GM12875 (cell line): Measurements from ENCODE around the gene ZNF655.
"Not testable (repeated sequence)": the region's sequence is repeated elsewhere in the genome, so short reads cannot be mapped to it uniquely, and the experiment has no call there.

ENCODE experiments used
- H3K4me3 ChIP-seq: one replicate; pipeline ENCODE4 v1.5.1; 2011; ENCODE audit warnings: low read depth, low read length, control low read depth
- TF ChIP-seq, protein P1 (sequence below): IDR thresholded peaks from 2 replicates; pipeline ENCODE4 v1.5.1; 2011; ENCODE audit warnings: low read depth, mild to moderate bottlenecking, control low read depth, inconsistent platforms, low read length, moderate library complexity, borderline replicate concordance; ENCODE audit not compliant: insufficient read depth

The ZNF655 gene

DNA sequence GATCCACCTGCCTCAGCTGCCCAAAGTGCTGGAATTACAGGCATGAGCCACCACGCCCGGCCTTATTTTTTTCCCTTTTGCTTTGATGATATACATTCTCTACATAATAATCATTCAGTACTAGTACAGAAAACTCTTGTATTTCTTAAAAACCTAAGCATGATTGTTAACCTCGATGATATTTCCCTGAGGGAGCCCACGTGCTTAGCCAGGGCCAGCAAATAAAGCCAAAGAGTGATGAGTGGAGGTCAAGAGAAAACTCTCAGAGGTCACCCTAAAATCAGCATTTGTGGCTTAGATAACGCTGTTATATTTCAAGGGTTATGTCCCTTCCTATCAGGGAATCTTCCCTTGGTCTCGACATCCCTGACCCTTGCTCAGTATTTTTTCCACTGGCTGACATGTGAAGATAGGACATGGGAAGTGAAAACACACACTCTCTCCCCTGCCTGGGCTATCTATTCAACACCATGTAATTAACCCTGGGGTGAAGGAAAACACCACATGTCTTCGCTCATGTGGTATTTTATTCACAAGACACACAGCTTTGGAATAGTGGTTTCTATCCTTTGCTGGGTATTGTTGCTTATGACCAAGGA lies 19.1 kb upstream of the ZNF655 start:
- TF ChIP-seq, protein P1, sequence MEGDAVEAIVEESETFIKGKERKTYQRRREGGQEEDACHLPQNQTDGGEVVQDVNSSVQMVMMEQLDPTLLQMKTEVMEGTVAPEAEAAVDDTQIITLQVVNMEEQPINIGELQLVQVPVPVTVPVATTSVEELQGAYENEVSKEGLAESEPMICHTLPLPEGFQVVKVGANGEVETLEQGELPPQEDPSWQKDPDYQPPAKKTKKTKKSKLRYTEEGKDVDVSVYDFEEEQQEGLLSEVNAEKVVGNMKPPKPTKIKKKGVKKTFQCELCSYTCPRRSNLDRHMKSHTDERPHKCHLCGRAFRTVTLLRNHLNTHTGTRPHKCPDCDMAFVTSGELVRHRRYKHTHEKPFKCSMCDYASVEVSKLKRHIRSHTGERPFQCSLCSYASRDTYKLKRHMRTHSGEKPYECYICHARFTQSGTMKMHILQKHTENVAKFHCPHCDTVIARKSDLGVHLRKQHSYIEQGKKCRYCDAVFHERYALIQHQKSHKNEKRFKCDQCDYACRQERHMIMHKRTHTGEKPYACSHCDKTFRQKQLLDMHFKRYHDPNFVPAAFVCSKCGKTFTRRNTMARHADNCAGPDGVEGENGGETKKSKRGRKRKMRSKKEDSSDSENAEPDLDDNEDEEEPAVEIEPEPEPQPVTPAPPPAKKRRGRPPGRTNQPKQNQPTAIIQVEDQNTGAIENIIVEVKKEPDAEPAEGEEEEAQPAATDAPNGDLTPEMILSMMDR = no peak
- H3K4me3 ChIP-seq = no peak overlapping the region

DNA sequence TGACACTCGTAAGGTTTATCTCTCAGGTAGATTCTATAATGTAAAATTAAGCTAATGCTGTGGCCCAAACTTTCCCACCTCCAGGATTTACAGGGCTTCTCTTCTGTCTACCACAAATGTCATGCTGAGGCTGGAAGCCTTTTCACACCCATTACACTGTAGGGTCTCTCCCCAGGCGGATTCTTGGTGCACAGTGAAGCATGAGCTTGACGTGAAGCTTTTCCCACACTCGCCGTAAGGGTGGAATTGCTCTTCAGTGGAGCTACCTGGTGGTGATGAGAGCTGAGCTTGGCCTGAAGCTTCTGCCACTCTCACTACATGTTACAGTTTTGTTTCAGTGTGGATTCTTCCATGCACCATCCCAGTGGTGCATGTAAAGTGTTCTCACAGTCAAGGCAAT lies 17.9 kb upstream of the ZNF655 start:
- H3K4me3 ChIP-seq = no peak overlapping the region

DNA sequence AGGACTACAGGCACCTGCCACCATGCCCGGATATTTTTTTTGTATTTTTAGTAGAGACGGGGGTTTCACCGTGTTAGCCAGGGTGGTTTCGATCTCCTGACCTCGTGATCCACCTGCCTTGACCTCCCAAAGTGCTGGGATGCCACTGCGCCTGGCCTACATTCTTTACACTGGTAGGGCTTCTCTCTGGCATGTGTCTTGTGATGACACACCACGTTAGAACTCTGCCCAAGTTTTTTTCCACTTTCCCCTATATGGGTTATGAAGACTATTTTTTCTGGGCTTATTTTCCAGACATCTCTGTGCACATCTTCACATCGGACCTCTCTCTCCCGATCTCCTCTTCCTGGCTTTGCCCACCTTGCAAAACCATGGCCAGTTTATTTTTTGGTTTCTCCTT lies 17.2 kb upstream of the ZNF655 start:
- TF ChIP-seq, protein P1 = no peak
- no peak overlapping the region for H3K4me3 ChIP-seq

More for the DNA sequence above, 17.9 kb upstream of the ZNF655 start:
- TF ChIP-seq, protein P1 = no peak

DNA sequence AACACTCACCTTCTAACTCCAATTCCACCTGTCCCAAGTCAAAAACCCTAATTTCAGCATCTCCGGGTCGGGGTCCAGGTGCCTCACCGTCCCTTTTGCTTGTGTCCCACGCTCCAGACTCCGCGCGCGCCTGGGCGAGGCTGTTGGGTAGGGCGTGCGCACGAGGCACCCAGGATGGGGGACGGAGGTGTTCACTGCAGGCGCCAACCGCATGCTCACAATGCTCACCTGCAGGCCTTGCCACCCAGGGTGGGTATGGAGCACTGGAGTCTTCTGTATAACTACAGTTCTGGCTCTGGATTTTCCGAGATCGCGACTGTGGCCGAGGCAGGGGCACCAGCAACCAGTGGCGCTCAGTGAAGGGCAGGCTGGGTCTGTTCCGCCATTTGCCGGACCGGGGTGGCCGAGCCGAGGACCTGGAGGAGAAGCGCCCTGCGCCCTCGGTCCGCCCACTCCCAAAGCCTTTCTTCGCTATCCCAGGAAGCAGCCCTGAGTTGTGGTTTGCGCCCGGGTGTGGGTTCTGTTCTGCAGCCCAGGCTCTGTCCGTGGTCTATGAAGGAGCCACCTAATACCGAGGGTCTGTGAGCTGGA lies 15.3 kb upstream of the ZNF655 start:
- TF ChIP-seq, protein P1 = no peak
- H3K4me3 ChIP-seq = no peak overlapping the region

DNA sequence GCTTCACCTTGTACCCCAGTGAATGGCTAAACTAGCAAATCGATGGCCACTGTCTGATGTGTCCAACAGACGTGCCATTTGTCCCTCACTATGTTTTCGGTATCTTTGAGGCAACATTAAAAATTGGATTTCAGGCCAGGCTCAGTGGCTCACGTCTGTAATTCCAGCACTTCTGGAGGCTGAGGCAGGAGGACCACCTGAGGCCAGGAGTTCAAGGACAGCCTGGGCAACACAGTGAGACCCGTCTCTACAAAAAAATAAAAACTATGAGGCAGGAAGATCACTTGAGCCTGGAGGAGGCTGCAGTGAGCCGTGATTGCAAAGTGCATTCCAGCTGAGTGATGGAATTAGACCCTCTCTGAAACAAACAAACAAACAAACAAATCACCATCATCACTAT lies 14.5 kb upstream of the ZNF655 start:
- TF ChIP-seq, protein P1 = no peak
- H3K4me3 ChIP-seq = no peak overlapping the region

DNA sequence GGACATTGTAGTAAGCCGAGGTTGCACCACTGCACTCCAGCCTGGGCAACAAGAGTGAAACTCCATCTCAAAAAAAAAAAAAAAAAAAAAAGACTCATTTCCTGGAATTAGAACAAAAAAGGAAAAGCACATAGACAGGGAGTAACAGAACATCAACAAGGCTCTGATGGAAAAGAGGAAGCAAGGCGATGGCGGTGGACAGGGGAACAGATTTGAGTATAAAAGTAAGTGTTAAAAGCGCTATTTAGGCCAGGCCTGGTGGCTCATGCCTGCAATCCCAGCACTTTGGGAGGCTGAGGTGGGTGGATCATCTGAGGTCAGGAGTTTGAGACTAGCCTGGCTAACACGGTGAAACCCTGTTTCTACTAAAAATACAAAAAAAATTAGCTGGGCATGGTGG lies 13.1 kb upstream of the ZNF655 start:
- H3K4me3 ChIP-seq = not testable (repeated sequence)

DNA sequence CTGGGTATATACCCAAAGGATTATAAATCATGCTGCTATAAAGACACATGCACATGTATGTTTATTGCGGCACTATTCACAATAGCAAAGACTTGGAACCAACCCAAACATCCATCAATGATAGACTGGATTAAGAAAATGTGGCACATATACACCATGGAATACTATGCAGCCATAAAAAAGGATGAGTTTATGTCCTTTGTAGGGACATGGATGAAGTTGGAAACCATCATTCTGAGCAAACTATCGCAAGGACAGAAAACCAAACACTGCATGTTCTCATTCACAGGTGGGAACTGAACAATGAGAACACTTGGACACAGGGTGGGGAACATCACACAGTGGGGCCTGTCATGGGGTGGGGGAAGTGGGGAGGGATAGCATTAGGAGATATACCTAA lies 8.9 kb upstream of the ZNF655 start:
- H3K4me3 ChIP-seq = not testable (repeated sequence)

DNA sequence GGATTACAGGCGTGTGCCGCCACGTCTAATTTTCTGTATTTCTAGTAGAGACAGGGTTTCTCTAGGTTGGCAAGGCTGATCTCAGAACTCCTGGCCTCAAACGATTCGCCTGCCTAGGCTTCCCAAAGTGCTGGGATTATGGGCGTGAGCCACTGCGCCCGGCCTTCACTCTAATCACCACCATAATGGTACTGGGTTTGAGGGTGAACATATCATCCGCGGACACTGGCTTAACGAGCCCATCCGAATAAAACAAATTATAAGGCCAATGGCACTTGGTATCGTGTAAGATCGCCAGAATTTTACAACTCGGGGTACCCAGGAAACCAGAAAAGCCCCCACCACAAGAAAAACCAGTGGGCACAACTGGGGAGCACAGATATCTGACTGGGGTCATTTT lies 7.1 kb upstream of the ZNF655 start:
- TF ChIP-seq, protein P1 = no peak
- peak overlapping the region; percentile 86 for H3K4me3 ChIP-seq
